ACC112 (cell line): ENCODE data around the gene ARAP1.

Experiments used
- H2AFZ ChIP-seq: fragments of 200-600 bp; sonication (generic); one replicate; pipeline ENCODE4 v1.6.0; 2017; ENCODE audit warnings: antibody characterized with exemption, low read length; ENCODE audit not compliant: unreplicated experiment
- H3K27ac ChIP-seq: fragments of 200-600 bp; sonication (generic); 2 replicates; pipeline ENCODE4 v1.5.1; 2014; ENCODE audit warnings: low read depth, mild to moderate bottlenecking, antibody characterized with exemption, low read length, moderate library complexity
- H3K27me3 ChIP-seq: fragments of 200-600 bp; sonication (generic); 2 replicates; pipeline ENCODE4 v1.6.1; 2014; ENCODE audit warnings: mild to moderate bottlenecking, antibody characterized with exemption, low read length, moderate library complexity, mixed read lengths; ENCODE audit not compliant: insufficient read depth
- H3K36me3 ChIP-seq: fragments of 200-600 bp; sonication (generic); 2 replicates; pipeline ENCODE4 v1.6.1; 2016; ENCODE audit warnings: mild to moderate bottlenecking, antibody characterized with exemption, low read length, moderate library complexity, mixed read lengths; ENCODE audit not compliant: insufficient read depth
- H3K4me1 ChIP-seq: fragments of 200-600 bp; sonication (generic); one replicate; pipeline ENCODE4 v1.6.1; 2016; ENCODE audit warnings: low read length, mixed read lengths; ENCODE audit not compliant: insufficient read depth, unreplicated experiment, control insufficient read depth
- H3K4me3 ChIP-seq: fragments of 200-600 bp; sonication (generic); 2 replicates; pipeline ENCODE4 v1.5.1; 2014; ENCODE audit warnings: mild to moderate bottlenecking, low read depth, low read length
- H3K79me2 ChIP-seq: fragments of 200-600 bp; sonication (generic); one replicate; pipeline ENCODE4 v1.6.0; 2016; ENCODE audit warnings: low read length; ENCODE audit not compliant: control insufficient read depth, unreplicated experiment, insufficient read depth

ARAP1 gene

GRCh38 chr11:72779495-72780128 lies 27.4 kb upstream of the ARAP1 start:
- H3K79me2 ChIP-seq = no peaks in the 10 kb centered on the region
- no peaks in the 10 kb centered on the region for H3K36me3 ChIP-seq
- no peak overlapping the region for H3K4me3 ChIP-seq
- no peak overlapping the region for H2AFZ ChIP-seq
- no peak overlapping the region for H3K27ac ChIP-seq
- peaks cover 13% of the 10 kb centered on the region; the same call in 1 of the 2 replicates for H3K27me3 ChIP-seq
- no peaks in the 10 kb centered on the region for H3K4me1 ChIP-seq

DNA sequence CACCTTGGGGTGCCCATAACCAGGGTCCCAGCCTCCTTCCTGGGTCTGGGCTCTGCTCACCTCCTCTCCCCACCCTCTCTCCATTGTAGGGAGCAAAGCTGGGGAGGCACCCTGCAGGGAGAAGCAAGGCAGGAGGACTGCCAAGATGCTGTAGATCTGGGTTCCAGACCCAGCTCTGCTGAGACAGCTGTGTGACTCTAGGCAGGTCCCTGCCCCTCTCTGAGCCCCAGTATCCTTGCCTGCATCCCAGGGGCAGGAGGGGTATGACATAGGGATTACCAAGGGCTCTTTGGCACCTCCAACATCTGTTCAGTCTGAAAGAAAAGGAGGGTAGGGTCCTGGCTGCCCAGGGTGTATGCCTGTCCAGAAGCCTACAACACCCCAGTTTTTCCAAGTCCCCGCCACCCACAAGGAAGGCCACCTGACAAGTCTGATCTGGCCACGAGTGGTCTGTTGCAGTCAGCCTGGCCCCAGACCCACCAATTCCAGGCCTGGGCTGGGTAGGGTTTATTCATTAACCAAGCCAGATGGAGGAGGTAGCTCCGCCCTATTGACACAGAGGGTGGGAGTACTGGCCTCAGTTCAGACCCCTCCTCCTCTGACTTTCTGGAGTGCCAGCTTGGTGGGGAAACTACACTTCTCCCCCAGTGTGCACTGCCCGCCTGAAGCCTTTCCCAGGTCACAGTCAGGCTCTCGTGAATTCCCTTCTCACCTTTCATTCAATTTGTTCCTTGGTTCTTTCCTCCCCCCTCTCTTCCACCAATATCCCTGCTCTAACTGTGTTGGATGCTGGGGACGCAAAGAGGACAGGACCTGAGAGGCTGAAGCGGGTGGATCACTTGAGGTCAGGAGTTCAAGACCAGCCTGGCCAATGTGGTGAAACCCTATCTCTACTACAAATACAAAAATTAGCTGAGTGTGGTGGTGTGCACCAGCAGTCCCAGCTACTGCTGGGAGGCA lies 26.6 kb upstream of the ARAP1 start:
- H3K4me1 ChIP-seq = peaks cover 1% of the 10 kb centered on the region
- no peak overlapping the region for H3K27ac ChIP-seq
- no peaks in the 10 kb centered on the region for H3K79me2 ChIP-seq
- no peaks in the 10 kb centered on the region for H3K36me3 ChIP-seq
- H2AFZ ChIP-seq = no peak overlapping the region
- peaks cover 13% of the 10 kb centered on the region; the same call in 1 of the 2 replicates for H3K27me3 ChIP-seq
- H3K4me3 ChIP-seq = no peak overlapping the region

GRCh38 chr11:72777755-72778278 lies 25.6 kb upstream of the ARAP1 start:
- H3K27ac ChIP-seq = no peak overlapping the region
- H3K4me3 ChIP-seq = no peak overlapping the region
- no peaks in the 10 kb centered on the region for H3K79me2 ChIP-seq

DNA sequence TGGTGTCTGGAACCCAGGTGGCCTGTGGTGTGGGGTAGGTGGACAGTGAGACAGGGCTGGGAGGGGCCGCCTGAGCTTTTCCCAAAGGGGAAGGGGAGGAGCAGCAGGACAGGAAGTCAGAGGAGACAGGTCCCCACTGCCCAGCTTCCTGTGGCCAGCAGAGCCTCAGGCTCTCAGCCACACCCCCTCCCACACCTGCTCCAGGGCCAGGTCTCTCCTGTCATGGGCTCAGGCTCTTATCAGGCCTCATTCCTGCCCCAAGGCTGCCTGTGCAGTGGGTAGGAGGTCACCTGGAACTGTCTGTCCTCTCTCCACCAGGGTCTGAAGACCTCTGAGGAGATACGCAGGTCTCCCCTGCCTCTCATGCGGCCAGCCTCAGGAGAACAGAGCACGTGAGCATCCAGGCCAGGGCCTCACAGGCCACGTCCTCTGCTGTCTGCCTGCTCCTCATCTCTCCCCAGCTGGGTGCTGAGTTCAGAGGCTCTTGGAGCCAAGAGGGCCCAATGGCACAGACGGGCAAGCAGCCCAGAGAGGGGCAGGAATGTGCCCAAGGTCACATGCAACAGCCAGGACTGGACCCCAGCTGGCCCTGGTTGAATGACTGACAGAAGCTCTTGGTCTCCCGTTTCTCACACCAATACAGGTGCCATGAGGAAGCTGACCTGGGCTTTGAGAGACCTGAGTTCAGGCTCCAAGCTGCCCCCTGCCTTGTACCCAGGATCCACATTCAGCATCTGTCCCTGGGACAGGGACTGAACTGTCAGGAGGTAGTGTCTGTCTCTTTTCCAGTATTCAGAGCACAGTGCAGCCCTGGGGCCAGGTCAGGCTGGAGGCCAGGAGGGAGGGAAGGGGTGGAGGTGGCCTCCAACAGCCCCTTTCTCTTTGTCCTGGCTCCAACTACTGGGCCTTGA lies 24.9 kb upstream of the ARAP1 start:
- Histone ChIP-seq H3K79me2 (no peaks in the 10 kb centered on the region), H3K4me1 (peaks cover 17% of the 10 kb centered on the region), H2AFZ (no peak overlapping the region), H3K27ac (no peak overlapping the region), H3K27me3 (peaks cover 13% of the 10 kb centered on the region; the same call in 1 of the 2 replicates), H3K4me3 (no peak overlapping the region), H3K36me3 (no peaks in the 10 kb centered on the region)

More at GRCh38 chr11:72777755-72778278, 25.6 kb upstream of the ARAP1 start:
- H2AFZ ChIP-seq = no peak overlapping the region
- H3K4me1 ChIP-seq = peaks cover 11% of the 10 kb centered on the region
- H3K27me3 ChIP-seq = peaks cover 13% of the 10 kb centered on the region; the same call in 1 of the 2 replicates
- no peaks in the 10 kb centered on the region for H3K36me3 ChIP-seq

DNA sequence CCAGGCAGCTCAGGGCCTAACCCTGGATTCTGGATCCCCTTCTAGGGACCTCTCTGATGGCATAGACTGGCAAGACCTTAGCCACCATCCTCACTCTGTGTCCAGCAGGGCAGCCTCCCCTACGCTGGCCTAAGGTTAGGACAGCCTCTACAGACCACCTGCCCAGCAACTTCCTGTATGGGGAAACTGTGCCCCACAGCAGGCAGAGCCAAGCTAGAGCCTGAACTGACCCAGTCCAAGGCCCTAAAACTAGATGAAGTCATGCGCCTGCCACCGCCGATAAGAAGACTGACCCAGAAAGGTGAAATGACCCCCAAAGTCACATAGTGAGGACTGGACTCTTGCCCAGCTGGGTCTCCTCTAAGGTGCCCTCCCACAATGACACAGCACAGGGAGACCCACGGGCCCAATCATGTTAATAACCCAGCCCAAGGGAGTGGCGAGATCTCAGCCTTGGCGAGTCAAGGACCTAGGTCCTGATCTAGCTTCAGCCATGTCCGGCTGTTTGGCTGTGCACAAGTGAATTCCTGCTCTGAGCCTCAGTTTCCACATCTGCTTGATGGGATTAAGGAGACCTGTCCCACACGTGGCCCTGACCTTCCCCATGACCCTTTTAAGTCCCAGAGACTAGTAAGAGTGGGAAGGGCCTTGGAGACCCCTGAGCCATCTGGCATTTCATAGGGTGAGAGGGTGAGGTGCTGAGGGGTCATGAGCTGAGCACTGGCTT lies 24.1 kb upstream of the ARAP1 start:
- H3K27ac ChIP-seq = no peak overlapping the region
- H2AFZ ChIP-seq = no peak overlapping the region
- no peaks in the 10 kb centered on the region for H3K36me3 ChIP-seq
- H3K27me3 ChIP-seq = peaks cover 12% of the 10 kb centered on the region; the same call in 1 of the 2 replicates
- no peak overlapping the region for H3K4me3 ChIP-seq
- no peaks in the 10 kb centered on the region for H3K79me2 ChIP-seq
- H3K4me1 ChIP-seq = peaks cover 24% of the 10 kb centered on the region

GRCh38 chr11:72775288-72776110 lies 23.3 kb upstream of the ARAP1 start:
- H2AFZ ChIP-seq = no peak overlapping the region
- H3K4me1 ChIP-seq = peaks cover 27% of the 10 kb centered on the region
- peaks cover 4% of the 10 kb centered on the region; the same call in 1 of the 2 replicates for H3K27me3 ChIP-seq
- H3K79me2 ChIP-seq = no peaks in the 10 kb centered on the region
- no peaks in the 10 kb centered on the region for H3K36me3 ChIP-seq
- no peak overlapping the region for H3K4me3 ChIP-seq
- H3K27ac ChIP-seq = no peak overlapping the region

DNA sequence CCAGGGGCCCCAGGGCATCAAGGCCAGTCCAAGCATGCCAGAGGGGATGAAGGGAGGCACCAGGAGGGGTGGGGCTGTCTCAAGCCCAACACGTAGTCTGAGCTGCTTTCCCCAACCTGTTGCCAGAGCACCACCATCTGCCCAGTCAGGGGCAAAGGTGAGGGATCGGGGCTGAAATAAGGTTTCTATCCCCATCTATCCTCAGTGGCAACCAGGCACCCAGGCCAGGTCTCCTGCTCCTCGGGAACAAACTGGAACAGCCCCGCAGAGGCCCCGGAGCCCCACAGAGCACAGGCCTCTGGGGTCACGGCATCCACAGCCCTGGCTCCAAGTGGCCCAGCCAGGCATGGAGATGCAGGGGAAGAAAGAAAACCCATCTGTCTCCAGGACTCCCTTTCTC lies 22.3 kb upstream of the ARAP1 start:
- no peak overlapping the region for H2AFZ ChIP-seq
- no peaks in the 10 kb centered on the region for H3K27me3 ChIP-seq
- no peak overlapping the region for H3K4me3 ChIP-seq
- no peaks in the 10 kb centered on the region for H3K36me3 ChIP-seq
- no peaks in the 10 kb centered on the region for H3K79me2 ChIP-seq
- no peak overlapping the region for H3K27ac ChIP-seq
- peaks cover 27% of the 10 kb centered on the region for H3K4me1 ChIP-seq

GRCh38 chr11:72773696-72774095 lies 21.5 kb upstream of the ARAP1 start:
- no peaks in the 10 kb centered on the region for H3K36me3 ChIP-seq
- no peak overlapping the region for H2AFZ ChIP-seq
- H3K79me2 ChIP-seq = no peaks in the 10 kb centered on the region
- peaks cover 27% of the 10 kb centered on the region for H3K4me1 ChIP-seq
- no peaks in the 10 kb centered on the region for H3K27me3 ChIP-seq
- H3K27ac ChIP-seq = no peak overlapping the region
- no peak overlapping the region for H3K4me3 ChIP-seq

- H3K4me1 ChIP-seq = peaks cover 27% of the 10 kb centered on the region
- H3K79me2 ChIP-seq = no peaks in the 10 kb centered on the region
- no peak overlapping the region for H2AFZ ChIP-seq
- H3K27ac ChIP-seq = no peak overlapping the region
- no peaks in the 10 kb centered on the region for H3K36me3 ChIP-seq
- H3K4me3 ChIP-seq = no peak overlapping the region
- H3K27me3 ChIP-seq = no peaks in the 10 kb centered on the region
Observed at GRCh38 chr11:72773291-72773690, 21.1 kb upstream of the ARAP1 start.
